ENCODE data around the gene FHIT. TPM values are rescaled to one million over a fixed set of nuclear protein-coding genes. Genes with fewer than 3 reads are reported as not detected.

The FHIT gene
- total RNA-seq, 1 donor from 2014 or later: 21.5 TPM

GRCh38 chr3:59709702-59710553 lies 1541.3 kb downstream of the FHIT start:
- ATAC-seq (ENCODE audit: poor library complexity): peak; percentile 90
- intact Hi-C loops (cut with DNase I): no loop called here
- DNase-seq: peak; percentile 75

GRCh38 chr3:59708202-59708601 lies 1543.0 kb downstream of the FHIT start:
- DNase-seq (no peak), ATAC-seq (ENCODE audit: poor library complexity) (no peak)
- intact Hi-C loops (cut with DNase I): no loop called here

- ATAC-seq (ENCODE audit: poor library complexity) (no peak), DNase-seq (no peak)
- intact Hi-C loops (cut with DNase I): no loop called here
These were observed 1547.0 kb downstream of the FHIT start for GRCh38 chr3:59704292-59704691.

GRCh38 chr3:59699648-59700320 lies 1551.5 kb downstream of the FHIT start:
- no peak for DNase-seq
- intact Hi-C loops (cut with DNase I): no loop called here
- peak; percentile 89 for ATAC-seq (ENCODE audit: poor library complexity)

Small RNA genes lying within 50 kb of the gene (microRNA-seq; reads per million reads assigned to microRNA genes)
- gene MIR548BB: not detected
